Naive thymus-derived CD8-positive, alpha-beta T cell (primary cell): ENCODE results near the gene DEDD. TPM values are rescaled to one million over a fixed set of nuclear protein-coding genes. Genes with fewer than 3 reads are reported as not detected.

Source experiments
- ATAC-seq, 2 donors: fragments of 150-1000 bp; cut with Tn5 transposase in 1 of 2; sonication (Bioruptor Pico), chemical (Tn5 transposase) in 1 of 2; 1 replicate in 1 of 2; 2 replicates in 1 of 2; pipeline ENCODE4 v1.10.0; 2021; ENCODE audit warnings: mild to moderate bottlenecking in 2 of 2, moderate library complexity in 2 of 2
- POLR2A ChIA-PET: fragments of 350-600 bp; sonication (Branson Sonifier 250); formaldehyde crosslinking; loops from one replicate; lab custom pipeline; 2021; ENCODE audit warnings: antibody characterized with exemption; lab: Charles Lee
- DNase-seq, 10 donors: peaks; one replicate each; pipeline versions ENCODE4 v3.0.0 to v3.0.0-alpha.2; 2020 to 2022
- H3K27ac Mint-ChIP-seq, 10 donors: one replicate each; pipeline ENCODE4 v1.8.0; 2020 to 2022; ENCODE audit warnings: mild to moderate bottlenecking in 10 of 10, mixed read lengths in 10 of 10, moderate library complexity in 4 of 10, inconsistent platforms in 1 of 10
- H3K27me3 Mint-ChIP-seq, 5 donors: one replicate each; pipeline ENCODE4 v1.8.0; 2021 to 2022; ENCODE audit warnings: mixed read lengths in 5 of 5
- H3K36me3 Mint-ChIP-seq, 3 donors: one replicate each; pipeline ENCODE4 v1.8.0; 2020 to 2022; ENCODE audit warnings: mixed read lengths in 3 of 3, mild to moderate bottlenecking in 2 of 3, inconsistent platforms in 1 of 3
- H3K4me1 Mint-ChIP-seq, 4 donors: one replicate each; pipeline ENCODE4 v1.8.0; 2021 to 2022; ENCODE audit warnings: mixed read lengths in 4 of 4
- H3K4me3 Mint-ChIP-seq, 10 donors: one replicate each; pipeline ENCODE4 v1.8.0; 2020 to 2022; ENCODE audit warnings: mild to moderate bottlenecking in 10 of 10, mixed read lengths in 10 of 10, moderate library complexity in 6 of 10, inconsistent platforms in 1 of 10
- H3K9me3 Mint-ChIP-seq, 9 donors: one replicate each; pipeline ENCODE4 v1.8.0; 2020 to 2022; ENCODE audit warnings: mixed read lengths in 9 of 9, mild to moderate bottlenecking in 3 of 9, inconsistent platforms in 1 of 9, moderate library complexity in 1 of 9
- polyA plus RNA-seq, 3 donors: library from polyadenylated mRNA; unstranded; fragments of 300-500 nt; fragmentation: Illumina TruSeq; gene quantifications; one replicate each; pipeline ENCODE4 v1.2.3, GENCODE V29; 2021
- total RNA-seq, 8 experiments: library from RNA in 2 of 8; stranded (reverse) in 2 of 8; gene quantifications; one replicate each; pipeline ENCODE4 v1.2.3 and lab custom pipeline; 2021 to 2026

DEDD gene
- total and polyA plus RNA-seq, 5 experiments from 2014 or later: 29.0 to 38.6 (median 35.3) TPM

DNA sequence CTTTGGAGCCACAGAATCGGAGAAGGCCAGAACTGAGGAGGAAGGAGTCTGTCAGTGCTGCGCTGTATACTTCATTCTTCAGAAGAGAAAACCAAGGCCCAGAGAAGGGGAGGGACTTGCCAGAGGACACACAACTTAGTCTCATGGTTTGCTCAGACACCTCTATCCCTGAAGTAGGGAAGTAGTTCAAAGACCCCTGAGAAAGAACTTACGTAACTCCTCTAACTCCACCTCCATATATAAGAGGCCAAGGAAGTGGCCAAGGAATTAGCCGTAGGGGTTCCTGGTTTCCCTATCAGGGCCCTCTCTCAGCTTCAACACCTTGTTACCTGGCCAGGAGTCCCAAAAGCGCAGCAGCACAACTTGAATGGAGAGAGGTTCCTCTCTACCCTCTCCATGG is 42.5 kb downstream of the DEDD start:
- Mint-ChIP-seq H3K9me3 (no peaks in the 10 kb centered on the region), H3K4me1 (peaks cover 8 to 28% (median 23%) of the 10 kb centered on the region in 4 donors), H3K27ac (peak overlapping the region in 1 of 10 donors; percentile 4), H3K36me3 (no peaks in the 10 kb centered on the region), H3K4me3 (peak overlapping the region in 1 of 10 donors; percentile 6), H3K27me3 (peaks cover 0 to 2% (median 0%) of the 10 kb centered on the region in 5 donors)
- no peak for ATAC-seq
- POLR2A ChIA-PET: interaction anchor here (0.6 to 2.0 kb wide), 2 partner anchors 40 to 44 kb away, joined by 4 to 6 read pairs; partner anchors contain the start of gene USF1
- no peak for DNase-seq

GRCh38 chr1:161089251-161089924 is 43.1 kb downstream of the DEDD start, which contains the start of gene NECTIN4:
TSS of gene NECTIN4 (minus strand) at chr1:161089558. CDS start at chr1:161089296, 262 bp downstream.
- H3K27me3 Mint-ChIP-seq: peaks cover 0 to 2% (median 0%) of the 10 kb centered on the region in 5 donors
- no peak for DNase-seq
- POLR2A ChIA-PET: interaction anchor here (0.6 to 2.0 kb wide), 2 partner anchors 39 to 44 kb away, joined by 4 to 6 read pairs; partner anchors contain the start of gene USF1
- peak within 1 kb of the TSS in 6 of 10 donors; percentile 4 to 82 (median 28) for H3K27ac Mint-ChIP-seq
- no peak for ATAC-seq
- H3K4me1 Mint-ChIP-seq: peaks cover 8 to 28% (median 23%) of the 10 kb centered on the region in 4 donors
- no peaks in the 10 kb centered on the region for H3K9me3 Mint-ChIP-seq
- no peaks in the 10 kb centered on the region for H3K36me3 Mint-ChIP-seq
- peak within 1 kb of the TSS in 1 of 10 donors; percentile 6 for H3K4me3 Mint-ChIP-seq

DNA sequence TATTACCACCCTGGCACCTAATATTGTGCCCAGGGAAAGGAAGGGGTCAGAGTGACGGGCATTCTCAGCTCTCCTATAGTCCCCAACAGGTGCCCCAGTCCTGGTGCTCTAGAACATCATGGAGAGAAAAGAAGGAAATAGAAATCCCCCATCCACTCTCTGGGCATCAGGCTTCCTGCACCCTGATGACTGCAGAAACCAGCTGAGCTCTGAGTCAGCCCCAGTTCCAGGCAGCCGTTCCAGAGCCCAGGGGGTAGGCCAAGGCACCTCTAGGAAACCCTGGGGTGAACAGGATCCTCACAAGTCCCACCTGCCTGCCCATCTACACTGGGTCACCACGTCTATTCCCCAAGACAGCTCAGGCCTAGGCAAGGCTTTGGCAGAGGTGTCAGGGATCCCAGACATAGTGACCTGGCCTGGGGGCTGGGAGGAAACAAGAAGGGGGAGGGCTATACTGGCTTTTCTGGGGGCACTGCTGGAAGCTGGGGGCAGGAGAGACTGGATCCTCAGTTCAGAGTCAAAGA is 43.8 kb downstream of the DEDD start:
- Mint-ChIP-seq H3K27me3 (peaks cover 0 to 2% (median 0%) of the 10 kb centered on the region in 5 donors), H3K36me3 (no peaks in the 10 kb centered on the region), H3K4me1 (peaks cover 8 to 28% (median 23%) of the 10 kb centered on the region in 4 donors), H3K9me3 (no peaks in the 10 kb centered on the region), H3K27ac (peak overlapping the region in 2 of 10 donors; percentile 22 to 37), H3K4me3 (no peak overlapping the region)
- POLR2A ChIA-PET: interaction anchor here (1.1 kb wide), 1 partner anchor 18 kb away, joined by 4 read pairs; the partner anchor contains the start of gene ARHGAP30
- DNase-seq (no peak), ATAC-seq (no peak)

DNA sequence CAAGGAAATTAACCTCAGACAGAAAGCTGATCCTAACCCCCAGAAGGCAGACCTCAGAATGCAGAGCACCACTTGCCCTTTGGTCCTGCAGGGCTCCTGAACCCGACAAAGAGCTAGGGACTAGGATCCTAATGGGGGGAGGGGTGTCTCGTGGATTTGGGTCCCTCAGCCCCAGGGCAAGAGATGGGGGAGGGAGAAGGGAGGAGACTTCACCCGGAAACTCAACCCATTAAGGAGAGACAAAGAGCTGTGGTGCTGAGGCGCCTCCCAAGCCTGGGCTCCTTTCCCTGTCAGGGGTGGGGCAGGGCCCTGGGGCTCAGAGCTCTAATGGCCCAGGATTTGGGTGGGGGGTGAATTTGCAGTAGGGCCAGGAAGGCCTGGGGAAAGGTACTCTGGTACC is 46.0 kb downstream of the DEDD start:
- Mint-ChIP-seq H3K27me3 (peaks cover 0 to 2% (median 0%) of the 10 kb centered on the region in 5 donors), H3K4me1 (peaks cover 9 to 14% (median 10%) of the 10 kb centered on the region in 4 donors), H3K9me3 (no peaks in the 10 kb centered on the region), H3K27ac (no peak overlapping the region), H3K4me3 (no peak overlapping the region), H3K36me3 (no peaks in the 10 kb centered on the region)
- POLR2A ChIA-PET: interaction anchor here (1.2 to 1.6 kb wide), 2 partner anchors 10 to 17 kb away, joined by 5 read pairs; partner anchors contain the start of gene ARHGAP30
- ATAC-seq (no peak), DNase-seq (no peak)

- H3K27me3 Mint-ChIP-seq: peaks cover 0 to 2% (median 0%) of the 10 kb centered on the region in 5 donors
- no peak for ATAC-seq
- peaks cover 0 to 5% (median 4%) of the 10 kb centered on the region in 4 donors for H3K4me1 Mint-ChIP-seq
- no peaks in the 10 kb centered on the region for H3K9me3 Mint-ChIP-seq
- H3K4me3 Mint-ChIP-seq: no peak overlapping the region
- H3K27ac Mint-ChIP-seq: no peak overlapping the region
- H3K36me3 Mint-ChIP-seq: no peaks in the 10 kb centered on the region
- POLR2A ChIA-PET: no interaction called here
- no peak for DNase-seq
These were observed 47.3 kb downstream of the DEDD start for GRCh38 chr1:161085165-161085564.

DNA sequence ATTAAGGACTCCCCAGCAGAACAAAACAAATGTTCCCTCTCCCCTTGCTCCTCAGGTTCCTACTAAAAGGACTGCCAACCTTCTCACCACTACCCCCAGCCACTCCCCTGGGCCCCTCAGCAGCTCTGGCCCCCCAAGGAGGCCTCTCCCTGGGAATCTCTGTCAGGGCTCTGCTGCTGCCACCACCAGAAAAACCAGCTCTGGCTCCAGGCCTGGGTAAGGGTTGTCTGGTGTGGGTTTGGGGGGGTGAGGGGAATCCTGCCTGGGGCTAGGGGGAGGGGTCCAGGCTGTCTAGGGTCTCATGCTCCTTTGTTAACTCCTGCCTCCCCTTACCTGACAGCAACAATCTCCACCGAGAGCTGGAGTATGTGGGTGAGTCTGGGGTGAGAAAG is 47.9 kb downstream of the DEDD start:
- POLR2A ChIA-PET: interaction anchor here (0.6 kb wide), 1 partner anchor 84 kb away, joined by 3 read pairs; no protein-coding TSS in a partner anchor
- Mint-ChIP-seq H3K27me3 (peaks cover 0 to 2% (median 0%) of the 10 kb centered on the region in 5 donors), H3K27ac (peak overlapping the region in 1 of 10 donors; percentile 56), H3K36me3 (no peaks in the 10 kb centered on the region), H3K9me3 (no peaks in the 10 kb centered on the region), H3K4me3 (no peak overlapping the region), H3K4me1 (peaks cover 0 to 6% (median under 1%) of the 10 kb centered on the region in 4 donors)
- ATAC-seq (no peak), DNase-seq (no peak)

DNA sequence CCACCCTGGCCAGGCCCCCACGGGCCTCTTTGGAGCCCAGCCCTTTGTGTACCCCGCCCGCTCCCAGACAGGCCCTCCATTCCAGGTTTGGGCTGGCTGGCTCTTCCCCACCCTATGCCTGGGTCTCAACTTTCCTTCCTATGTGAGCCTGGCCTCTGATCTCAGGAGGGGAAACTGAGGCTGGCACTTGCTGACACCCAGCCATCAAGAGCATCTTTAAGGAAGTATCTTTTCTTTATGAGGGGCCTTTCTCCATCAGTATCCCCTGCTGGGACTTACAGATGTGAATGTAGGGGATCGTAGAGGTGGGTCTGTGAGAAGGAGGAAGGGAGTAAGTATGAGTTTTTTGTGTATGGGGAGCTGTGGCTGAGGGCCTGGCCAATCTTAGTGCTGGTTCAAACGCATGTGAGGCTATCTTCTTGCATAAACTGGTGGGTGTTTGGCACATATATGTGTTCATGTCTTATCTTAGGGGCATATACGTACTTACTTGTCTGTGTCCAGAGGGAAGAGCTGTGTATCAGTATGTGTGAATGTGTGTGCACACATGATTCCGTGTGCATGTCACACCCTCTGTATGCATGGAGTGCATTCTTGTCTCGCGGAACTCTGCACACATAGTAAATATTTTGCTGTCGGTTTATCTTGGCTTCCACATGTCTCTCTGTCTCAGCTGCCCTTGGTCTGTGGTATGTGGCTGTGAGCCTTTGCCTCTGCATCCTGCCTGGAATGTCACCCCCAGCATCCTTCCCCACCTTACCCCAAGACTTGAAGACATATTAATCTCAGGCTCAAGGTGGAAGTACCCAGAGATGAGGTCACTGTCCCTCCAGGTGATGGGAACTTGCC is 48.5 kb downstream of the DEDD start:
- ATAC-seq (no peak), DNase-seq (no peak)
- H3K27me3 Mint-ChIP-seq: peaks cover 0 to 2% (median 0%) of the 10 kb centered on the region in 5 donors
- peak overlapping the region in 1 of 10 donors; percentile 56 for H3K27ac Mint-ChIP-seq
- POLR2A ChIA-PET: interaction anchor here (0.6 to 1.0 kb wide), 2 partner anchors 10 to 85 kb away, joined by 3 read pairs; no protein-coding TSS in a partner anchor
- no peaks in the 10 kb centered on the region for H3K9me3 Mint-ChIP-seq
- no peak overlapping the region for H3K4me3 Mint-ChIP-seq
- no peaks in the 10 kb centered on the region for H3K36me3 Mint-ChIP-seq
- peaks cover 0 to 6% (median under 1%) of the 10 kb centered on the region in 4 donors for H3K4me1 Mint-ChIP-seq

DNA sequence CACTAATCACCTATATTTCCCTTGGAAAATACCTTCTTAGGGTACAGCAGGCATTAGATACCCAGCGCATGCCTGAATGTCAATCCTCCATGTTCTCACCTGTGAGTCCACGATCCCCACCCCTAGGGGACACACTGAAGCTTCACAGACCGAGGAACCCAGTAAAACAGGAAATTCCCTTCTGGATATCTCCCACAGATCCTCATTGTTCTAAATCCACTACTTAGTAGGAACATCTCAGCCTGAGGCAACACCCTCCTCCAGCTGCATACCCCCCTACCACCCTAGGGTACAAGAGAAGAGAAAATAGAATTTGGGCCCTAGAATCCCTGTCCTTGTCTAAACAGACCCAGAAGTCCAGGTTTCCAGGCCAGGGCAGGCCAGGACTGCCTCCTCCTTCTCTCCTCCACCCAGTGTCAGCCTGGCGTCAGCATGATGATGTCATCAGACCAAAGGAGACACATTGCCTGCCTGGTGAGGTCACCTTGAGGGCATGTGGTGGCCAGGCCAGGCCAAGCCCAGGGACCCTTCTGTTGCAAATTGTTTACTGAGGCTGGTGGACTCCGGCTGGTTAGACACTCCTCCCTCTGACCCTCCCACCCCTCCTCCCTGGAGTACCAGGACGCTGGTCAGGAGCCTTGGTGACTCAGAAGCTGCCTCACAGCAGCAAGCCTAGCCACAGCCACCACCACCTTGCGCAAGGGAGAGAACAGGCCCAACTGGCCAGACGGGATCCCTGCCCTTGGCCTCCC is 49.3 kb downstream of the DEDD start:
- Mint-ChIP-seq H3K4me3 (no peak overlapping the region), H3K27ac (no peak overlapping the region), H3K36me3 (no peaks in the 10 kb centered on the region), H3K9me3 (no peaks in the 10 kb centered on the region), H3K27me3 (peaks cover 0 to 2% (median 0%) of the 10 kb centered on the region in 5 donors), H3K4me1 (peaks cover 0 to 6% (median 0%) of the 10 kb centered on the region in 4 donors)
- no peak for ATAC-seq
- no peak for DNase-seq
- POLR2A ChIA-PET: interaction anchor here (1.0 kb wide), 1 partner anchor 11 kb away, joined by 3 read pairs; no protein-coding TSS in a partner anchor

DNA sequence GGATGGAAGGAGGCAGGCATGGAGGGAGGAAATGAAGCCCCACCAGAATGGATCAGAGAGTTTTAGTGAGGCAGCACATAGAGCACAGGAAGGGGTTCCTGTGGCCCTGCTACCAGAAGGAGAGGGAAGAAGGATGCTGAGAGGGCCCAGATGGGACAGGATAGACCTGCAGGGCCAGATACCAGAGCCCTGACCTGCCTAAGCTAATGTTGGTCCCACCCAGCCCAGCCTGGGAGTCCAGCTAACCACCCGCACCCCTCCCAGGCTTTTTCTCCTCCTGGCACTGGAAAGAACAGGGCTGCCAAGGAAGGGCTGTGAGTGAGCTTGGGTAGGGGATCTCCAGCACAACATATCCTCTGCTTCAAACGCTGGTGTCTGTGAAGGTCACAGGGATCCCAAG is 50.0 kb downstream of the DEDD start:
- ATAC-seq (no peak), DNase-seq (no peak)
- no peaks in the 10 kb centered on the region for H3K9me3 Mint-ChIP-seq
- peaks cover 0 to 6% (median 0%) of the 10 kb centered on the region in 4 donors for H3K4me1 Mint-ChIP-seq
- H3K27me3 Mint-ChIP-seq: peaks cover 0 to 2% (median 0%) of the 10 kb centered on the region in 5 donors
- H3K27ac Mint-ChIP-seq: peak overlapping the region in 1 of 10 donors; percentile 57
- no peaks in the 10 kb centered on the region for H3K36me3 Mint-ChIP-seq
- POLR2A ChIA-PET: interaction anchor here (0.5 to 1.1 kb wide), 2 partner anchors 12 to 91 kb away, joined by 3 to 5 read pairs; no protein-coding TSS in a partner anchor
- H3K4me3 Mint-ChIP-seq: no peak overlapping the region

GRCh38 chr1:161081519-161081918 is 50.9 kb downstream of the DEDD start:
- H3K4me1 Mint-ChIP-seq: peaks cover 0 to 7% (median 0%) of the 10 kb centered on the region in 4 donors
- no peaks in the 10 kb centered on the region for H3K9me3 Mint-ChIP-seq
- H3K27ac Mint-ChIP-seq: no peak overlapping the region
- H3K27me3 Mint-ChIP-seq: peaks cover 0 to 2% (median 0%) of the 10 kb centered on the region in 5 donors
- no peaks in the 10 kb centered on the region for H3K36me3 Mint-ChIP-seq
- ATAC-seq (no peak), DNase-seq (no peak)
- H3K4me3 Mint-ChIP-seq: no peak overlapping the region
- POLR2A ChIA-PET: interaction anchor here (1.1 kb wide), 1 partner anchor 13 kb away, joined by 3 read pairs; no protein-coding TSS in a partner anchor
